ENCODE measurements around the gene PPFIA1.

DNA sequence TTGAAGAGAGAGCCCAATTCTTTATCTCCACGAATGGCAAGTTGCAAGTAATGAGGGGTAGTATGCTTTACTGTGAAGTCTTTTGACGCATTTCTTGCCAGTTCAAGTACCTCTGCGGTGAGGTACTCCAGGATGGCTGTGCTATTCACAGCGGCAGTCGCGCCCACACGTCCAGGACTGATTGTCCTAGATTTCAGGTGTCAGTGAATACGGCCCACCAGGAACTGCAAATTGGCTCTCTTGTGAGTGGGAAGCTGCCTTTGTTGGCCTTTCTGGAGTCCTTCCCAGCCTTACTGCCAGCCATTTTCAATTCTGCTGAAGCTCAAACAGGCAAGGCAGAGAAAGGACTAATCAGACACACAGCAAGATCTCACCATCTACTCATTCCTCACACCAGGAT, 8.5 kb downstream of the PPFIA1 start:
- TF ChIP-seq YY1 (IDR thresholded peaks at IDR 0.05; ENCODE audit: low read depth): no peak
- no peak for TF ChIP-seq TEAD4 (IDR thresholded peaks at IDR 0.05)
- TF ChIP-seq TCF12 (IDR thresholded peaks at IDR 0.05; ENCODE audit: low read depth): no peak
- no peak for TF ChIP-seq TAF1 (IDR thresholded peaks at IDR 0.05; ENCODE audit: low read depth)
